HT-29 (cell line): ENCODE results near the gene C1QTNF3. TPM values are rescaled to one million over a fixed set of nuclear protein-coding genes. Genes with fewer than 3 reads are reported as not detected.

Experiments used
- DNase-seq: peaks from one replicate; pipeline ENCODE4 v3.0.0-alpha.2; 2015; ENCODE audit warnings: low spot score
- small RNA-seq: library from RNA; depleted of rRNA; stranded (forward); fragments of <200 nt; gene quantifications from one replicate; pipeline ENCODE3, GENCODE V24; 2014
- total RNA-seq: library from RNA; depleted of rRNA; stranded (reverse); fragments of >200 nt; shearing (Covaris generic); gene quantifications from 2 replicates; pipeline ENCODE4 v1.2.3, GENCODE V29; 2014; rRNA removed

The C1QTNF3 gene
- total RNA-seq, 1 experiment from 2014 or later, result 2.9 TPM

- DNase-seq, result no peak
These were observed 43.0 kb downstream of the C1QTNF3 start for GRCh38 chr5:33999978-34000377.

GRCh38 chr5:33997331-33997983 lies 45.6 kb downstream of the C1QTNF3 start:
- peak; percentile 81 for DNase-seq

- DNase-seq, result no peak
These were observed 47.1 kb downstream of the C1QTNF3 start for GRCh38 chr5:33995865-33996264.

GRCh38 chr5:33994845-33995244 lies 48.2 kb downstream of the C1QTNF3 start:
- peak; percentile 15 for DNase-seq

- no peak for DNase-seq
These were observed 50.1 kb downstream of the C1QTNF3 start for GRCh38 chr5:33992864-33993263.

GRCh38 chr5:33985447-33985846 lies 57.6 kb downstream of the C1QTNF3 start:
- no peak for DNase-seq

GRCh38 chr5:33984671-33985124 lies 58.3 kb downstream of the C1QTNF3 start, which contains the start of gene SLC45A2:
Gene SLC45A2 (minus strand): TSS chr5:33984693. CDS start chr5:33984583, 110 bp downstream.
- no peak for DNase-seq

- no peak for DNase-seq
These were observed 58.8 kb downstream of the C1QTNF3 start for GRCh38 chr5:33984178-33984577.

- DNase-seq, result no peak
These were observed 61.4 kb downstream of the C1QTNF3 start for GRCh38 chr5:33981408-33982162.

DNA sequence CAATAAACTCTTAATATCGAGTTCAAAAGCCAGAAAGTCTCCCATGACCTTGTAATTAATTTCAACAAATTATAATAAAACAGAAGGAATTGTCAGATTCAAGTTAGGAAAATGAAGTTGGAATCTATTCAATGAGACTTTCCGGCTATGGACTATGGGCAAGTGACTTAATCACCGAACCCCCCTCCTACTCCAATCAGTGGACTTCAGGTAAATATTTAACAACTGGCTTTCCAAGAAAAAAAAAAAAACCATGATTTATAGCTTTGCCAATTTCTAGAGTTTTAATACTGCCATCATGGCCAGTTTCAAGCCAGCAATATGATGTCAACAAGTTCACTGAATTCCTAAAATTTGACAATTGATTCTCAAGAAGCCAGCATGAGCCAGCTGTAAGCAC lies 63.0 kb downstream of the C1QTNF3 start:
- DNase-seq, result no peak

DNA sequence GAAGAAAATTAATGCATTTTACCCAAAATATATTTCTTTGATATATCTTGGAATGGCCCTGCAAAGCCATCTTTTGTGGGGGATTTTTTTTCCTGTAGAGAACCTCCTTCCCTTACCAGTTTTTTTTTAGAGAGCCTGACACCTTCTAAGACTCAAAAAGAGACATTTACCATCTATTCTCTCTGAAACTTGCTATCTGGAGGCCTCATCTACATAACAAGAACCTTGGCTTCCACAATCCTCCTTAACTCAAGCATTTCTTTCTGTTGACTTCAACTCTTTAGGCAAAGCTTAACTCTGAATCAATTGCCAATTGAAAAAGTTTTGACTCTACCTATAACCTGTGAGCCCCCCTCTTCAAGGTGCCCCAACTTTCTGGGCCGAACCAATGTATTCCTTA lies 64.7 kb downstream of the C1QTNF3 start:
- no peak for DNase-seq

GRCh38 chr5:33976307-33976706 lies 66.7 kb downstream of the C1QTNF3 start:
- no peak for DNase-seq

GRCh38 chr5:33975852-33976251 lies 67.2 kb downstream of the C1QTNF3 start:
- no peak for DNase-seq

GRCh38 chr5:33973271-33973670 lies 69.7 kb downstream of the C1QTNF3 start:
- no peak for DNase-seq

DNA sequence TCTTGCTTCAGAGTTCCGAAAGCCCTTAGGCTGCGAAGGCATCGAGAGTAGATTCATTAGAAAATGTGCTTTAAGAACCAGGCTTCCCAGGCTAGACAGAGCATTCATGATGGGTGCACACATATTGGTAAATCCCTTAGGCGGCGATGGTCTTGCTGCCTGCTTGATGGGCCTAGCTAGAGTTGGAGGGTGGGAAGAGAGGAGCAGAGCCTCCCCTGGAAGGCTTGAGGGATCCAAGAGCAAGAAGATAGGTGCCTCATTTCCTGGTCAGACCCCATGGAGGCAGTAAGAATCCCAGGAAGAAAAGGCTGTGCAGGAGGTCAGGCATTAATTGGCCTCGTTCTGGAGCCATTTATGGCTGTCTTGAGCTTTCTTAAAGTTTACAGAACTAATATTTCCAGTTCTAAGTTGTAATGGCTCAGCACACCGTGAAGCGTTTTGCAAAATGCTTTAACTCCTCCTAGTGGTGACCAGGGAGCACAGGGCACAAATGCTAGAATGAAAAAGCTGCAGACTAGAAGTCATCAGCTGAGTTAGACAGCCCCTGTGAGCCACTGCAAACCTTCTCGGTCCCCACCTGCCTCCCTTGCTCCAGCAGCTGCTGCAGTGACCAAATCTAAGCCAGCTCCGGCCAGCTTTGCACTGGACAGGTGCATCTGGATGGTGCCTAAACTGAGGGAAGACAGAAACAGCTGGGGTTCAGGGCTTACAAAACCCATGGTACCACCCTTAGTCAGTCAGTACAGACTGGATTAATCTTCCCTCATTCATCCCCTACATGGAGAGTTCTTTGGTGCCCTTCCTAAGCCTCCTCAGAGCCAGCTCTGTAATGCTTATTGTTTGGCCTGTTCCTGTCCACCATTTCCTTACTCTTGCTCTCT lies 73.2 kb downstream of the C1QTNF3 start:
- DNase-seq, result peak; percentile 58

DNA sequence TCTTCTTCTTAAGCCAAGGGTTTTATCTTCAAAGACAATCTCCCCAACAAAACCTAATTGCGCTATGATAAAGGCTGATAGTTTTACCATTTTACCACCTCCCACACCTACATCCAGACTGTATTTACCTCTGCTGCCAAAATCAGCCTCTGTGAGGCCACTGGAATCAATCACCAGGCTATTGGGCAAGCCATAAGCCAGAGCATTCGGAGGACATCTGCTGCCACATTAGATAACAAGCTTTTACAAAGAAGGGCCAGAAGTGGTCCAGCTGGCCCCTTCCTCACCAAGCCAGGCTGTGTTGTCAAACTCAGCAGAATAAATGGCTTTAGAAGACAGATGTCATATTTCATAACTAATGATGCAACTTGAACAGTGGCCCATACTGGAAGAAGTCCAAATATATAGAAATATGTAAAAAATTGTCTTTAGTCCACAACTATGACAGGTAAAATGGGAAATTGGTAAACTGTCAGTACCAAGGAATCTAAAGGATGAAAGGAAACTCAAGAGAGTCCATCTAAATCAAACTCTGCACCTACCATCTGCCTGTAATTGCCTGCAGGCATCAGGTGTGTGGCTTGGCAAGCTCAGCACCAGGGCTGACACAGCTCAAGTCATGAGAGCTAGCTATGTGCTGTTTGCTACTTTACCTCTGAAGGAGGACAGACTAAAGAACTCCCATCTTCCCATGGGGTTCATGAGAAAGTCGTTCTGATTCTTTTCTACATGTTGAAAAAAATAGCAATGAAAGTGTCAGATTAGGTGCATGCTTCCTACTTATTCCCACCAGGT lies 74.6 kb downstream of the C1QTNF3 start:
- no peak for DNase-seq

Small RNA genes lying within 50 kb of the gene (small RNA-seq; reads per million reads assigned to genes)
- gene AC139783.1, result not detected

Other genes with a start within 250 kb of the C1QTNF3 start
- gene ADAMTS12, start 151.2 kb downstream of the C1QTNF3 start, total RNA-seq, result not detected in 2 replicates
- gene RXFP3, start 106.8 kb downstream of the C1QTNF3 start, total RNA-seq, result not detected in 2 replicates
- gene SLC45A2, start 58.5 kb downstream of the C1QTNF3 start, total RNA-seq, result not detected in 2 replicates
- gene AMACR, start 35.2 kb downstream of the C1QTNF3 start, total RNA-seq, result 11.0 and 13.6 TPM in 2 replicates